RWPE2 (cell line): Measurements from ENCODE around the gene DNAJB6.

Experiments used
- ATAC-seq: fragments of 200-7000 bp; cut with Tn5 transposase; 3 replicates; pipeline ENCODE4 v1.9.1; 2021; ENCODE audit warnings: low read depth
- DNase-seq: peaks from one replicate; pipeline ENCODE4 v3.0.0-alpha.2; 2020; ENCODE audit warnings: low spot score
- H3K27ac ChIP-seq: fragments of 450-650 bp; 2 replicates; pipeline ENCODE4 v1.5.1; 2017; ENCODE audit warnings: mild to moderate bottlenecking; ENCODE audit not compliant: poor library complexity, severe bottlenecking
- H3K27me3 ChIP-seq: fragments of 250-450 bp; sonication (Bioruptor Pico); 2 replicates; pipeline ENCODE4 v1.5.1; 2021; ENCODE audit warnings: mild to moderate bottlenecking, moderate library complexity; ENCODE audit not compliant: insufficient read depth, poor library complexity, severe bottlenecking
- H3K36me3 ChIP-seq: fragments of 250-450 bp; sonication (Bioruptor Pico); 2 replicates; pipeline ENCODE4 v1.5.1; 2020; ENCODE audit warnings: low read depth, mild to moderate bottlenecking, moderate library complexity
- H3K4me1 ChIP-seq: fragments of 250-450 bp; sonication (Bioruptor Pico); 2 replicates; pipeline ENCODE4 v1.5.1; 2021; ENCODE audit warnings: mild to moderate bottlenecking, moderate library complexity; ENCODE audit not compliant: insufficient read depth, poor library complexity, severe bottlenecking
- H3K4me3 ChIP-seq: fragments of 250-450 bp; sonication (Bioruptor Pico); 2 replicates; pipeline ENCODE4 v1.5.1; 2021; ENCODE audit warnings: mild to moderate bottlenecking, moderate library complexity; ENCODE audit not compliant: severe bottlenecking
- H3K9me3 ChIP-seq: fragments of 250-450 bp; sonication (Bioruptor Pico); 2 replicates; pipeline ENCODE4 v1.5.1; 2021; ENCODE audit warnings: mild to moderate bottlenecking, moderate library complexity; ENCODE audit not compliant: severe bottlenecking
- TF ChIP-seq, protein P1 (sequence below): fragments of 450-650 bp; IDR thresholded peaks from one replicate; pipeline ENCODE4 v1.5.1; 2017; ENCODE audit warnings: mild to moderate bottlenecking, moderate library complexity; ENCODE audit not compliant: poor library complexity, severe bottlenecking

Gene DNAJB6

DNA sequence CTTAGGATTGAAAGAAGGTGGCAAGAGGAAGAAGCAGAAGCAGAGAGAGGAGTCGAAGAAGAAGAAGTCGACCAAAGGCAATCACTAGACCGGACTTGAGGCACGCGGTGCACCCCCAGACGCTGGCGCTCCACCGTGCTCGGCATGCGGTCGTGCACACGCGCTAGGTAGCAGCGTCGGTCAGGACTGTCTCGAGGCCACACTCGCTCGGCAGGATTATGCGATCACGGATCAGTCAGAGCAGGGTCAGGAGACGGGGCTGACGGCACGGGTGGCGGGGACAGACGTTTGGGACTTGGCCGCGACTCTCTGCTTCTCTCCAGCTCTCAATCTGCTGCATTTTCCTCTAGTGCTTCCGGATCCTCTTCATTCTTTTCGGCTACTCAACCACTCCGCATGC, 79.2 kb downstream of the DNAJB6 start:
- DNase-seq (no peak), ATAC-seq (no peak)
- Histone ChIP-seq H3K4me1 (peaks cover 8% of the 10 kb centered on the region), H3K36me3 (peaks cover 8% of the 10 kb centered on the region; the same call in 1 of the 2 replicates), H3K4me3 (no peak overlapping the region), H3K27me3 (no peaks in the 10 kb centered on the region), H3K9me3 (no peaks in the 10 kb centered on the region), H3K27ac (no peak overlapping the region)
- TF ChIP-seq, protein P1, sequence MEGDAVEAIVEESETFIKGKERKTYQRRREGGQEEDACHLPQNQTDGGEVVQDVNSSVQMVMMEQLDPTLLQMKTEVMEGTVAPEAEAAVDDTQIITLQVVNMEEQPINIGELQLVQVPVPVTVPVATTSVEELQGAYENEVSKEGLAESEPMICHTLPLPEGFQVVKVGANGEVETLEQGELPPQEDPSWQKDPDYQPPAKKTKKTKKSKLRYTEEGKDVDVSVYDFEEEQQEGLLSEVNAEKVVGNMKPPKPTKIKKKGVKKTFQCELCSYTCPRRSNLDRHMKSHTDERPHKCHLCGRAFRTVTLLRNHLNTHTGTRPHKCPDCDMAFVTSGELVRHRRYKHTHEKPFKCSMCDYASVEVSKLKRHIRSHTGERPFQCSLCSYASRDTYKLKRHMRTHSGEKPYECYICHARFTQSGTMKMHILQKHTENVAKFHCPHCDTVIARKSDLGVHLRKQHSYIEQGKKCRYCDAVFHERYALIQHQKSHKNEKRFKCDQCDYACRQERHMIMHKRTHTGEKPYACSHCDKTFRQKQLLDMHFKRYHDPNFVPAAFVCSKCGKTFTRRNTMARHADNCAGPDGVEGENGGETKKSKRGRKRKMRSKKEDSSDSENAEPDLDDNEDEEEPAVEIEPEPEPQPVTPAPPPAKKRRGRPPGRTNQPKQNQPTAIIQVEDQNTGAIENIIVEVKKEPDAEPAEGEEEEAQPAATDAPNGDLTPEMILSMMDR = no peak

DNA sequence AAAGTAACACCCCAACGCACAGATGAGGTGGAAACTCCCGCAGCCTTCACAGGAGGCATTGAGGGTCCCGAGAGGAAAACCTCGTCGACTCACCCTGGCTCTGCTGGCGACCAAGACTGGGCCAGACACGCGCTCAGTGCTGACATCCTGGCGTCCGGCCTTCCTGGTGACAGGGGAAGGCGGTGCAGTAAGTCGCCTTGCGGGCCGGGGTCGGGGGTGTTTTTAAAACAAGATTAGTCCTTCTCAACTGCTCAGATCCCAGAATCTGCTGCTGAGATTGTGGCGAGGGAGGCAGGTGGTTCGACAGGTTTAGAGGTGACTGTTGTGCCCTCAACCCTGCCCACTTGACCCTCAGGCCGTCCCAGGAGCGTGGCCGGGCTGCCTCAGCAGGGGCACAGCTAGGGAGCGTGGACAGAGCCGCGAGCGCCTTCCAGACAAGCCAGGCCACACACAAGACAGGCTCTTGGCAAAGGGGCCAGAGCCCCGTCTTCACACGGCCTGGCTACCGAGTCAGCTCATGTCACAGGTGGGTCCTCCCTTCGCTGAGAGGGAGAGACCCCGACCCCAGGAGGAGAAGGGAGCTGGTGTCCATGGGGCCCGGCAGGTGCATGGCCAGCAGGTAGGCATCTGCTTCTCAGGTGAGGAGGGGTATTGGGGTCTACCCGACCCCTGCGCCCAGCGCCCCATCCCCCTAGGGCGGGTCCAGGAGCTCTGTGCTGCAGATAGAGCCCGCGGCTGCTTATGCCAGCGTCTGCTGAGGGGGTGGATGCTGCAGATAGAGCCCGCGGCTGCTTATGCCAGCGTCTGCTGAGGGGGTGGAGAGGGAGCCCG, 81.6 kb downstream of the DNAJB6 start:
- TF ChIP-seq, protein P1 = no peak
- Histone ChIP-seq H3K4me1 (no peaks in the 10 kb centered on the region), H3K9me3 (no peaks in the 10 kb centered on the region), H3K27ac (no peak overlapping the region), H3K36me3 (peaks cover 8% of the 10 kb centered on the region; the same call in 1 of the 2 replicates), H3K4me3 (no peak overlapping the region), H3K27me3 (no peaks in the 10 kb centered on the region)
- ATAC-seq (no peak), DNase-seq (no peak)

DNA sequence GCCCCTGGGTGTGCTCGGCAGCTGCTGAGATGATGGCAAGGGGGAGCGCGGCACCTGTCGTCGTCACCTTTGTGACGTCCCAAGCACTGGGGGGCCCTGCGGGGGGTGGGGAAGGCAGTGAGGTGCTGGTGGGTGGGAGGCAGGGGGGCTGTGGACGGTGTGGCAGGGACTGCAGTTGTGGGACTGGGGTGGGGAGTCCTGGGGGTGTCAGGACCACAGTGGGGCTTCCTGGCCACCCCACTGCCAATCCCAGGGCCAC, 82.2 kb downstream of the DNAJB6 start:
- TF ChIP-seq, protein P1 = no peak
- Histone ChIP-seq H3K27me3 (no peaks in the 10 kb centered on the region), H3K36me3 (peaks cover 8% of the 10 kb centered on the region; the same call in 1 of the 2 replicates), H3K9me3 (no peaks in the 10 kb centered on the region), H3K27ac (no peak overlapping the region), H3K4me1 (no peaks in the 10 kb centered on the region), H3K4me3 (no peak overlapping the region)
- no peak for DNase-seq
- no peak for ATAC-seq

DNA sequence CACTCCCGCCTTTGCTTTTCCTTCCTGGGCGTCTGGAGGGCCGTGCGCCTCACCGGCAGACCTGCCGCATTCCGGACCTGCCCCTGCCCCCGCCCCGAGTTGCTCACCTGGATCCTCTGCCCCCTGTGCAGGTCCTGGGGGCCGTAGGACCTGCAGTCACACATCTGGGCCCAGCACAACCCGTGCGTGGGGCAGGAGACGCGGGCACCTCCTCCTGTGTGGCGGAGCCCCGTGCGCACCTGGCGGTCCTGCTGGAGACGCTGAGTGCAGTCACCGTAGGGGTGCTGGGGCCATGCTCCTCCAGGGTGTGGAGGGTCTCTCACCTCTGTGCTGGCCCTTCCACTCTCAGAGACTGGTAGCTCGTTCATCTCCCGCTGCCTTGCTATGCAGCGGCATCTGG, 85.5 kb downstream of the DNAJB6 start:
- no peaks in the 10 kb centered on the region for H3K36me3 ChIP-seq
- H3K27ac ChIP-seq = no peak overlapping the region
- no peak for ATAC-seq
- TF ChIP-seq, protein P1 = no peak
- H3K27me3 ChIP-seq = no peaks in the 10 kb centered on the region
- H3K4me1 ChIP-seq = no peaks in the 10 kb centered on the region
- H3K9me3 ChIP-seq = no peaks in the 10 kb centered on the region
- H3K4me3 ChIP-seq = no peak overlapping the region
- peak; percentile 63 for DNase-seq

DNA sequence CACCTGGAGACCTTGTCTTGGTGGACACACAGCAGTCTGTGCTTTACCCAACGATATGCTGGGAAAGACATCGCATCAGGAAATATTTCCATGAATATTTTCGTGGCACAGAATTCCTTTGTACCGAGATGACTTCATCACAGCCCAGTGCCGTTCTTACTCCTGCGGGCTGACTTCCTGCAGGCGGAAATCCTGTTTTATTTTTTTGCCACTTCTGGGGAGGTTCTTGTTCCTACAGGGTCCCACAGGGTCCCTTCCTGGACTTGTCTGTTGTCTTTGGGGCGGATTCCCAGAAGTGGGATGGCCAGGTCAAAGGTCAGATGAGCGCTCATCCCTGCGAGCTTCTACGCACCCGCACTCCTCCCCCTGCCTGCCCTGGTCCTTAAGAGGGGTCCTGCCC, 86.5 kb downstream of the DNAJB6 start:
- H3K9me3 ChIP-seq = no peaks in the 10 kb centered on the region
- H3K36me3 ChIP-seq = no peaks in the 10 kb centered on the region
- no peaks in the 10 kb centered on the region for H3K4me1 ChIP-seq
- no peak overlapping the region for H3K27ac ChIP-seq
- no peaks in the 10 kb centered on the region for H3K27me3 ChIP-seq
- no peak for DNase-seq
- TF ChIP-seq, protein P1 = no peak
- H3K4me3 ChIP-seq = no peak overlapping the region
- ATAC-seq = no peak
